ENCODE results near the gene NMBR. TPM values are rescaled to one million over a fixed set of nuclear protein-coding genes. Genes with fewer than 3 reads are reported as not detected.

Gene NMBR
- total RNA-seq, 1 experiment from 2014 or later: not detected

- H3K79me1 ChIP-seq (ENCODE audit: insufficient read depth, low read depth, low read length, poor library complexity, severe bottlenecking): no peaks in the 10 kb centered on the region
- H4K20me1 ChIP-seq (ENCODE audit: control insufficient read depth, insufficient read depth, insufficient read length): no peaks in the 10 kb centered on the region
- no peak overlapping the region for H3K4me2 ChIP-seq (ENCODE audit: insufficient read depth, insufficient read length, low read length)
- no peaks in the 10 kb centered on the region for H3K4me1 ChIP-seq (ENCODE audit: insufficient read depth, low read length)
- H2AK5ac ChIP-seq (ENCODE audit: insufficient read length, low read length): no peak overlapping the region
- H3K9ac ChIP-seq (ENCODE audit: extremely low read depth, insufficient read length, low read length): no peak overlapping the region
- Mint-ChIP-seq H3K27me3 (ENCODE audit: low read depth) (no peaks in the 10 kb centered on the region), H3K36me3 (ENCODE audit: insufficient read depth in 1 of 3, low read depth in 3 of 3) (peaks cover 2 to 9% (median 9%) of the 10 kb centered on the region in 3 experiments; a peak in 5 of 7 replicates), H3K27ac (peak overlapping the region in 2 of 3 experiments; percentile 51 to 54; a peak in 2 of 7 replicates), H3K9me3 (no peaks in the 10 kb centered on the region), H3K4me1 (peaks cover 39 to 57% of the 10 kb centered on the region in 2 experiments), H3K4me3 (no peak overlapping the region)
- H2BK120ac ChIP-seq (ENCODE audit: low read depth, low read length, poor library complexity, severe bottlenecking): no peak overlapping the region
- no peaks in the 10 kb centered on the region for H3K23me2 ChIP-seq (ENCODE audit: insufficient read length, low read depth, low read length, poor library complexity, severe bottlenecking)
- no peak overlapping the region for H2BK20ac ChIP-seq (ENCODE audit: low read depth, low read length, poor library complexity, severe bottlenecking)
- no peak overlapping the region for H4K8ac ChIP-seq (replicated peaks; ENCODE audit: insufficient read length, low read depth, low read length)
- TF ChIP-seq CTCF (conservative IDR thresholded peaks at IDR 0.05): no peak
- H3K18ac ChIP-seq (ENCODE audit: insufficient read length, low read depth, low read length): no peak overlapping the region
- no peak overlapping the region for H2BK12ac ChIP-seq (ENCODE audit: insufficient read length, low read depth, low read length)
- no peak overlapping the region for H3K4ac ChIP-seq (ENCODE audit: low read depth, low read length)
- no peak for DNase-seq
- no peaks in the 10 kb centered on the region for H3K27me3 ChIP-seq (ENCODE audit: insufficient read depth, low read length)
- no peak overlapping the region for H3K14ac ChIP-seq (ENCODE audit: insufficient read depth, low read length)
- no peak overlapping the region for H4K91ac ChIP-seq (ENCODE audit: insufficient read length, low read depth, low read length)
- H3K79me2 ChIP-seq (ENCODE audit: insufficient read depth, low read length): peaks cover 19% of the 10 kb centered on the region; the same call in 1 of the 2 replicates
- H3K9me3 ChIP-seq (ENCODE audit: control insufficient read depth, low read depth, low read length): no peaks in the 10 kb centered on the region
- H3T11ph ChIP-seq (ENCODE audit: low read length): no peak overlapping the region
- H2BK15ac ChIP-seq (ENCODE audit: low read depth, low read length): no peak overlapping the region
- no CpG with 5 or more reads among the region's 2 CpGs for WGBS (ENCODE audit: extremely low coverage, insufficient read length, low lambda C conversion rate)
- no peak overlapping the region for H4K5ac ChIP-seq (ENCODE audit: insufficient read length, low read depth, low read length)
- H3K27ac ChIP-seq (ENCODE audit: insufficient read length, low read depth, low read length): no peak overlapping the region
- no peak overlapping the region for H2BK5ac ChIP-seq (ENCODE audit: insufficient read length, low read length)
- no peak overlapping the region for H2AFZ ChIP-seq (ENCODE audit: low read length)
- H3K23ac ChIP-seq (ENCODE audit: insufficient read length, low read depth, low read length): no peak overlapping the region
- no peak overlapping the region for H3K56ac ChIP-seq (ENCODE audit: insufficient read length, low read depth, low read length)
These were observed 6.3 kb upstream of the NMBR start for GRCh38 chr6:142153196-142153595.

Measured in H9 (cell line).